Epithelial cell of proximal tubule (primary cell): ENCODE data around the gene ARHGEF4. TPM values are rescaled to one million over a fixed set of nuclear protein-coding genes. Genes with fewer than 3 reads are reported as not detected.

Experiments used
- DNase-seq: peaks from one replicate; pipeline ENCODE4 v3.0.0-alpha.2; 2011; ENCODE audit warnings: low read depth
- H3K4me3 ChIP-seq: 2 replicates; pipeline ENCODE4 v1.5.1; 2011; ENCODE audit warnings: low read depth, mild to moderate bottlenecking, low read length
- total RNA-seq: library from RNA; depleted of rRNA; stranded (reverse); fragments of >200 nt; gene quantifications from 2 replicates; pipeline ENCODE4 v1.2.3, GENCODE V29; 2015
- TF ChIP-seq, protein P1 (sequence below): conservative IDR thresholded peaks from 2 replicates; pipeline ENCODE4 v1.5.1; 2012; ENCODE audit warnings: low read depth, mild to moderate bottlenecking, low read length

The ARHGEF4 gene
- total RNA-seq, 1 donor from 2014 or later = 2.1 TPM

GRCh38 chr2:130806370-130806769 lies 30.3 kb upstream of the ARHGEF4 start:
- TF ChIP-seq, protein P1, sequence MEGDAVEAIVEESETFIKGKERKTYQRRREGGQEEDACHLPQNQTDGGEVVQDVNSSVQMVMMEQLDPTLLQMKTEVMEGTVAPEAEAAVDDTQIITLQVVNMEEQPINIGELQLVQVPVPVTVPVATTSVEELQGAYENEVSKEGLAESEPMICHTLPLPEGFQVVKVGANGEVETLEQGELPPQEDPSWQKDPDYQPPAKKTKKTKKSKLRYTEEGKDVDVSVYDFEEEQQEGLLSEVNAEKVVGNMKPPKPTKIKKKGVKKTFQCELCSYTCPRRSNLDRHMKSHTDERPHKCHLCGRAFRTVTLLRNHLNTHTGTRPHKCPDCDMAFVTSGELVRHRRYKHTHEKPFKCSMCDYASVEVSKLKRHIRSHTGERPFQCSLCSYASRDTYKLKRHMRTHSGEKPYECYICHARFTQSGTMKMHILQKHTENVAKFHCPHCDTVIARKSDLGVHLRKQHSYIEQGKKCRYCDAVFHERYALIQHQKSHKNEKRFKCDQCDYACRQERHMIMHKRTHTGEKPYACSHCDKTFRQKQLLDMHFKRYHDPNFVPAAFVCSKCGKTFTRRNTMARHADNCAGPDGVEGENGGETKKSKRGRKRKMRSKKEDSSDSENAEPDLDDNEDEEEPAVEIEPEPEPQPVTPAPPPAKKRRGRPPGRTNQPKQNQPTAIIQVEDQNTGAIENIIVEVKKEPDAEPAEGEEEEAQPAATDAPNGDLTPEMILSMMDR = no peak
- DNase-seq = no peak

GRCh38 chr2:130807659-130808385 lies 28.9 kb upstream of the ARHGEF4 start:
- no peak for DNase-seq
- no peak overlapping the region for H3K4me3 ChIP-seq
- TF ChIP-seq, protein P1 = no peak

More at GRCh38 chr2:130806370-130806769, 30.3 kb upstream of the ARHGEF4 start:
- no peak overlapping the region for H3K4me3 ChIP-seq

GRCh38 chr2:130808482-130809268 lies 28.0 kb upstream of the ARHGEF4 start:
- no peak overlapping the region for H3K4me3 ChIP-seq
- no peak for DNase-seq
- TF ChIP-seq, protein P1 = no peak

- DNase-seq = no peak
- H3K4me3 ChIP-seq = no peak overlapping the region
- TF ChIP-seq, protein P1 = no peak
Observed at GRCh38 chr2:130810490-130810889, 26.2 kb upstream of the ARHGEF4 start.

DNA sequence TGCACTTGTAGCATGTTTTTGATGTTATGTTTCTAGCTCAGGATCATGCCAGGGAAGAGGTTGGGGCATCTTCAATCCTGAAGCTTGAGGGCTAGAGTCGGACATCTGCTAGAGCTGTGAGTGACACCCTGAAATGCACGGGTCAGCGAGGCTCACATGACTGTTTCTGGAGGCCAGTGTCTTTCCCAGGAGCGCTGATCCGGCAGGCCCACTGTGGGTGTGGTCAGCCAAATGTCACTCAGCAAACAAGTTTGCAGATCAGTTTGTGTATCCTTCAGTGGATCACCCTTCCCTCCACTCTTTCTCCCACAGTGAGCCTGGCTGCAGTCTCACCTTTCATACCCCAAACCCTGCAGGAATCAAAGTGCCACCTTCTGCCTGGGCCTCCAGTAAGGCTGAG lies 23.0 kb upstream of the ARHGEF4 start:
- DNase-seq = no peak
- TF ChIP-seq, protein P1 = no peak
- no peak overlapping the region for H3K4me3 ChIP-seq

DNA sequence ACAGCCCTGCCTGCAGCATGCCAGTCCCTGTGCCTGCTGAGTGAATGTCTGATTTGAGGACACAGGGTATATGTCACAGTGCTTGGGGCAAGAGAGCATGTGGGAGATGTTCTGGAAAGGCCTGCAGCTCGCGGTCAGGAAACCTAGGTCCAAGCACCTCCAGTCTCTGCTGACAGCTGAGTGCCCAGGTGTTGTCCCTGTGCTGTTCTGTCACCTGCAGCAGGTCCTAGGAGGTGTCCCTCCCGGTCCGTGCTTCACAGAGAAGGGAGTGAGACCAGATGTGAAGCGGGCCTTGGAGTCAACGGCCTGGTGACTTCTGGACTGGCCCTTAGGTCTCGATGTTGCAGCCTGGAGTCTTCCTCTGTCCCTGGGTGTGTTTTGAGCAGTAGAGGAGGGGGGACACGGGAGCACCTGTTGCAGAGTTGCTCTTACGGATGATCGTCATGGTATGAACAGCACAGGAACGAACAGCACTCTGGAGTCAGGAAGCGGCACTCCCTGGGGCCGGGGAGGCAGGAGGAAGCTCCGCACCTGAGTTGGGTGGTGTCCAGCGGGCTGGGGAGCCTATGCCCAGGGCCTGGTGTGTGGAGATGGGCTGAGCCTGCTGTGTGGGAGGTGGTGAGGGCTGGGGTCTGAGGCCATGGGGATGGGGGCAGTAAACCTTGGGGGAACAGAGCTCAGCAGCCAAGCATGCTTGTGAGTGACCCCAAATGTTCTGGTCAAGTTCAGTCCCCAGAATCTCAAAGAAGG lies 21.6 kb upstream of the ARHGEF4 start:
- no peak for DNase-seq
- TF ChIP-seq, protein P1 = no peak
- H3K4me3 ChIP-seq = no peak overlapping the region
